Spleen (tissue), 7 donors: ENCODE measurements around the gene CYB561.

Source experiments
- CTCF ChIP-seq, 11 experiments: fragments of 200-600 bp in 7 of 11; fragments of 450-650 bp in 4 of 11; sonication (generic) in 4 of 11; IDR thresholded peaks in 8 of 11; conservative IDR thresholded peaks in 3 of 11; 1 replicate in 7 of 11; 2 replicates in 4 of 11; pipeline versions ENCODE4 v1.4.0 to v1.8.0; 2016 to 2021; ENCODE audit warnings: antibody characterized with exemption in 11 of 11, inconsistent platforms in 4 of 11, mild to moderate bottlenecking in 1 of 11
- POLR2A ChIP-seq, 3 donors: fragments of 450-650 bp; IDR thresholded peaks; one replicate each; pipeline ENCODE4 v1.5.1; 2017; ENCODE audit warnings: antibody characterized with exemption in 3 of 3, mild to moderate bottlenecking in 1 of 3
- POLR2AphosphoS5 ChIP-seq, 3 donors: sonication (generic); formaldehyde crosslinking; IDR thresholded peaks; one replicate each; pipeline ENCODE4 v1.5.1; 2017; ENCODE audit warnings: antibody characterized with exemption in 3 of 3
- donor health status: DM: no; HTN: no; CAD: no; lungs with moderate emphysema.
- donor health status: DM: no; HTN: no; CAD: no.
- donor health status: DM: no; HTN: no; CAD: no.

GRCh38 chr17:63440770-63441335 is 5.3 kb downstream of the CYB561 start:
- TF ChIP-seq POLR2AphosphoS5 (IDR thresholded peaks at IDR 0.05) (no peak), CTCF (IDR thresholded peaks at IDR 0.05 in 8 of 11, conservative IDR thresholded peaks at IDR 0.05 in 3 of 11) (no peak), POLR2A (IDR thresholded peaks at IDR 0.05) (no peak)
